ENCODE measurements around the gene NEDD4L. TPM values are rescaled to one million over a fixed set of nuclear protein-coding genes. Genes with fewer than 3 reads are reported as not detected.

NEDD4L gene
- total RNA-seq, 1 donor from 2014 or later = 15.6 TPM

- H3K4me1 ChIP-seq = no peaks in the 10 kb centered on the region
- no peak overlapping the region for H3K27ac ChIP-seq
- DNase-seq (ENCODE audit: low spot score in 2 of 2) = no peak
- no peaks in the 10 kb centered on the region for H3K9me3 ChIP-seq
- TF ChIP-seq, protein P1, sequence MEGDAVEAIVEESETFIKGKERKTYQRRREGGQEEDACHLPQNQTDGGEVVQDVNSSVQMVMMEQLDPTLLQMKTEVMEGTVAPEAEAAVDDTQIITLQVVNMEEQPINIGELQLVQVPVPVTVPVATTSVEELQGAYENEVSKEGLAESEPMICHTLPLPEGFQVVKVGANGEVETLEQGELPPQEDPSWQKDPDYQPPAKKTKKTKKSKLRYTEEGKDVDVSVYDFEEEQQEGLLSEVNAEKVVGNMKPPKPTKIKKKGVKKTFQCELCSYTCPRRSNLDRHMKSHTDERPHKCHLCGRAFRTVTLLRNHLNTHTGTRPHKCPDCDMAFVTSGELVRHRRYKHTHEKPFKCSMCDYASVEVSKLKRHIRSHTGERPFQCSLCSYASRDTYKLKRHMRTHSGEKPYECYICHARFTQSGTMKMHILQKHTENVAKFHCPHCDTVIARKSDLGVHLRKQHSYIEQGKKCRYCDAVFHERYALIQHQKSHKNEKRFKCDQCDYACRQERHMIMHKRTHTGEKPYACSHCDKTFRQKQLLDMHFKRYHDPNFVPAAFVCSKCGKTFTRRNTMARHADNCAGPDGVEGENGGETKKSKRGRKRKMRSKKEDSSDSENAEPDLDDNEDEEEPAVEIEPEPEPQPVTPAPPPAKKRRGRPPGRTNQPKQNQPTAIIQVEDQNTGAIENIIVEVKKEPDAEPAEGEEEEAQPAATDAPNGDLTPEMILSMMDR (IDR thresholded peaks at IDR 0.05) = no peak
- H3K4me3 ChIP-seq = no peak overlapping the region
- H3K27me3 ChIP-seq = no peaks in the 10 kb centered on the region
- no peaks in the 10 kb centered on the region for H3K36me3 ChIP-seq
- intact Hi-C loops (cut with DNase I) = no loop called here
Observed at GRCh38 chr18:58005011-58005410, 39.0 kb upstream of the NEDD4L start.

DNA sequence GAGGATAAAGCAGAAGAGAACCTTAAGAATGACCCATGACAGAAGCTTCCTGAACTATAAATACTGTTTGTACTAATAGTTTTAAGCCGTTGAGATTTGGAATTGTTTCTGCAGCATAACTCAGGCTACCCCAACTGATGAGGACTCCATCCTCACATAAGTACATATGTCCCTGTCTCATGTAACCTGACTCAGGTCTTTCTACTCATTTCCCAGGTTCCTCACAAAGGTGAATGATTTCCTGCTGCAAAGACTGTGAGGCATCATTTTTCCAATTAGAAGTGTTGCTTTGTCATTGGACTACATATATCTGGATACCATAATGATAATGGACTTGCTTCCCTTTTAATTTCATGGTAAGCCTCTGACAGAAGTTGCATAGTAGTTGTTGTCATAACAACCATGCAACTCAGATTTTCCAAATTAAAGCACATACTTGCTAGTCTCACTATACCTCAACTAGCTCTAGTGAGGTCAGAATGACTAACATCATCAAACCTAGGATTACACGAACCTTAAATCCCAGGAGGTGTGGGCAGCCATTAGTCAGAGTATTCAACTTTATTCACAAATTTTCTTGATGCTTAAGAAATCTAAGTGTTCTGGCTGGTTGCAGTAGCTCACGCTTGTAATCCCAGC, 38.0 kb upstream of the NEDD4L start:
- TF ChIP-seq, protein P1 (IDR thresholded peaks at IDR 0.05) = no peak
- H3K27me3 ChIP-seq = no peaks in the 10 kb centered on the region
- H3K27ac ChIP-seq = no peak overlapping the region
- intact Hi-C loops (cut with DNase I) = no loop called here
- H3K36me3 ChIP-seq = no peaks in the 10 kb centered on the region
- H3K9me3 ChIP-seq = no peaks in the 10 kb centered on the region
- H3K4me3 ChIP-seq = no peak overlapping the region
- no peak for DNase-seq (ENCODE audit: low spot score in 2 of 2)
- H3K4me1 ChIP-seq = no peaks in the 10 kb centered on the region

DNA sequence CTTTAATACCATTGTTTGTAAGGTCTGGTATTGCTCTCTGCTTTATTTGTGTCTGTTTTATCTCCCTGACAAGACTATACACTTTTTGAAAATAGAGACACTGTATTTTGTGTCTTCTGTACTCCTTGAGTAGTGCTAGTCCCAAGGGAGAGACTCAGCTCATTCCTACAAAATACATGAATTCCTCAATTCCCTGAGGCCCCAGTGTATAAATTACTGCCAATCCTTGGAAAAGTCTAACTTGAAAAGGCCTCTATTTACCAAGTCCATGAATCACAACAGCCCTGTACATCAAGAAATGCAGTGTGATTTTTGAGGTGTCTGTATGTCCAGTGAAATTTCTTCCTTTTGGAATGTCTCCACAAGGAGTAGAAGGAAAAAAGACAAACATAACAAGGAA, 34.9 kb upstream of the NEDD4L start:
- Histone ChIP-seq H3K4me1 (no peaks in the 10 kb centered on the region), H3K9me3 (no peaks in the 10 kb centered on the region), H3K27ac (no peak overlapping the region), H3K4me3 (no peak overlapping the region), H3K36me3 (no peaks in the 10 kb centered on the region), H3K27me3 (no peaks in the 10 kb centered on the region)
- intact Hi-C loops (cut with DNase I) = no loop called here
- TF ChIP-seq, protein P1 (IDR thresholded peaks at IDR 0.05) = no peak
- DNase-seq (ENCODE audit: low spot score in 2 of 2) = no peak

- no peak for DNase-seq (ENCODE audit: low spot score in 2 of 2)
- Histone ChIP-seq H3K9me3 (no peaks in the 10 kb centered on the region), H3K36me3 (no peaks in the 10 kb centered on the region), H3K4me1 (no peaks in the 10 kb centered on the region), H3K27ac (no peak overlapping the region), H3K27me3 (no peaks in the 10 kb centered on the region), H3K4me3 (no peak overlapping the region)
- intact Hi-C loops (cut with DNase I) = no loop called here
- TF ChIP-seq, protein P1 (IDR thresholded peaks at IDR 0.05) = no peak
Observed at GRCh38 chr18:58010265-58010664, 33.8 kb upstream of the NEDD4L start.

DNA sequence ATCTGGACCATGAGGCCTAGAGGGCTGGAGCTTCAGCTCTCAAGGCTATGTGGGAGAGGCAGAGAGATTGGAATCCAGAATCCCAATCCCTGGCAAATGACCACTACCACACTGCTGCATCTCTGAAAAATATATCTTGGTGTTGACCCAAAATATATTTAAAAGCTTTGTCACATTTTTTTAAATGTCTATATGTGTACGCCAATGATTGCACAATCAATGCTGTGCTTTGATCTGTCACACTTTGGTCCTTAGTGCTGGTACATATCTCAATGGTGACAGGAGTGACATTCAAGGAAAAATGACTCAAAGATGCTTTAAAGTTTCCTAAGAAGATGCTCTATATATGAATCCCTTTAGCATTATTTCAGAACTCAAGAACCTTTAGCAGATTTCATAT, 31.7 kb upstream of the NEDD4L start:
- TF ChIP-seq, protein P1 (IDR thresholded peaks at IDR 0.05) = no peak
- Histone ChIP-seq H3K9me3 (no peaks in the 10 kb centered on the region), H3K27me3 (no peaks in the 10 kb centered on the region), H3K4me1 (no peaks in the 10 kb centered on the region), H3K36me3 (no peaks in the 10 kb centered on the region), H3K27ac (no peak overlapping the region), H3K4me3 (no peak overlapping the region)
- intact Hi-C loops (cut with DNase I) = no loop called here
- DNase-seq (ENCODE audit: low spot score in 2 of 2) = no peak

All from ascending aorta (tissue), 2 donors.